Lung microvascular endothelial cell (primary cell): ENCODE measurements around the gene CRACR2A. TPM values are rescaled to one million over a fixed set of nuclear protein-coding genes. Genes with fewer than 3 reads are reported as not detected.

ENCODE experiments used
- DNase-seq, 2 donors: peaks; one replicate each; pipeline versions ENCODE4 v3.0.0 to v3.0.0-alpha.2; 2010; ENCODE audit warnings: low read depth in 2 of 2
- total RNA-seq: library from RNA; depleted of rRNA; stranded (reverse); fragments of >200 nt; gene quantifications from 2 replicates; pipeline ENCODE4 v1.2.1, GENCODE V29; 2014

Gene CRACR2A
- total RNA-seq, 1 donor from 2014 or later: 13.9 TPM

- DNase-seq: no peak
Measured at GRCh38 chr12:3600039-3600720, 152.7 kb downstream of the CRACR2A start.

GRCh38 chr12:3598896-3599860 is 153.7 kb downstream of the CRACR2A start:
- no peak for DNase-seq

DNA sequence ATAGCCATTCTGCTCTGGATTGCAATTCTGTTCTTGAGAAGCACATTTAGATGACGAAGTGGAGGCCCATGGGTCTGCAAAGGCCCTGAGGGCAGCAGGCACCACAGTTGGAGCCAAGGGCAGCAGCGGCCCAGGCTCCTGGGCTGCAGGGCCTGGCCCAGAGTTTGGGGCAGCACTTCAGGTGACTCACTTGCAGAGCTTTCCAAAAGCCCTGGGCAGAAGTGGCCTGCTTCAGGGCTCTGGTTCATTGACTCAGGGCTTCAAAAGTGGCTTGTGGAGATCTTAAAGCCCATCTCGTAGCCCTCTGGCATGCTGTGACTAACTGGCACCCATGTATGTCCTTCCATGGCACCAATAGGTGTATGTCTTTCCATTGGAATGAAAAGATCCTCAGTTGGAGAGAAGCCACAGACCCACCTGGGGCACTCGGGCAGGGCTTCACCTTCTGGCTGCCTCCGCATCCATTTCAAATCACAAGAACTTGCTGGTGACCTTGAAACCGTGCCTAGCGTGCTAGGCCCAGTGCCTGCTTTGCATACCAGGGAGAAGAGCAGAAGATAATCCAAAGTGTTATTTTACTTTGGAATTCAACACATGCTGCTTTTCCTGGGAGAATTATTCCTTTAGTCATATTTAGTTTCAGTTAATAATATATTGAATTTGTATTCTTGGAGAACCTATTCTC is 155.2 kb downstream of the CRACR2A start:
- no peak for DNase-seq

- DNase-seq: no peak
Measured at GRCh38 chr12:3596703-3597415, 156.1 kb downstream of the CRACR2A start.

- DNase-seq: no peak
Measured at GRCh38 chr12:3595721-3596120, 157.2 kb downstream of the CRACR2A start.

DNA sequence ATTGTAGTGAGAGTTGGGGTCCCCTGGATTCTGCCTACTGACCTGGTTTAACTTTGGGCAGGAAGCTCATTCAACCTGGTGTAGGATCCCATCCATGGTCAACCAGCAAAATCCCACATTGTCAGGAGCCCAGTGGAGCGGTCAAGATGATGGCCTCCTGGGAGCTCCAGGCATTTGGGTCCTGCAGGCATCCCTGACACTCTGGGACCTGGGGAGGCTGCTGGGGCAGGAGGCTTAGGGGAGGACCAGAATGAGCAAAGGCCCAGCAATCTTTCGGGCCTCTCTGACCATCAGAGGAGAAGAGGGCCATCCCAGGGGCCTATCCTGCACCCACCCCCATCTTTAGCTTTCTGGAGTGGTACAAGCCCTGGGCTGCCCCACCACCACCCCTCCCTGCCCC is 157.9 kb downstream of the CRACR2A start:
- no peak for DNase-seq

GRCh38 chr12:3593906-3594483 is 158.9 kb downstream of the CRACR2A start:
- DNase-seq: no peak

- no peak for DNase-seq
Measured at GRCh38 chr12:3592856-3593625, 159.9 kb downstream of the CRACR2A start.

GRCh38 chr12:3589745-3590144 is 163.2 kb downstream of the CRACR2A start:
- DNase-seq: no peak

GRCh38 chr12:3587402-3588013 is 165.4 kb downstream of the CRACR2A start:
- DNase-seq: no peak

GRCh38 chr12:3583656-3584334 is 169.1 kb downstream of the CRACR2A start:
- DNase-seq: no peak

DNA sequence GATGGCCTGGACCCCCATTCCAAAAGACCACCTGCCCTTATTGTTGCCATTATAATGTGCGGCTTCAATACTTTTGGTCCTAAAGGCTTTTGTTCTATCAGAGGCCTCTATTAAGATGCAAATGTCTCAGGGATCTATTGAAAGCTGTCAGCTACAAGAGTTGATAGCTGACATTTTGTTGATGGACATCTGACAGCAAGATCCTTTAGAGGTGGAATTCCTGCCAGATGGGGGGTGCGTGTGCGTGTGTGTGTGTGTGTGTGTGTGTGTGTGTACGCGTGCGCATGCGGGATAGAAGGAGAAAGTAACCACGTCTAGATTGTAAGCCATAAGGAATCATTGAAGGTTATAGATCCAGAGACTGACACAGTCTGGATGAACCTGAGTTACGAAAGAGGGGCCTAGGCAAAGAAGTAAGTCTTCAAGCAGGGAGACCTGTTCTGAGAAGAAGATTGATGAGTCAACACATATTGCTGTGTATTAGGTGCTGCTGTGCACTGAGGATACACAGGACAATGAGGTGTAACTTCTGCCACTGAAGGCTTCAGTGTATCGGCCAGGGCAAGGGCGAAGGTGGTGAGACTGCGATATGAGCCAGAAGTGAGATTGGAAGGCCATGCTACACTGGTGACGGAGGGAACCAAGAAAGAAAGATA is 172.7 kb downstream of the CRACR2A start:
- no peak for DNase-seq

- no peak for DNase-seq
Measured at GRCh38 chr12:3579446-3580093, 173.3 kb downstream of the CRACR2A start.

- DNase-seq: no peak
Measured at GRCh38 chr12:3578557-3578956, 174.4 kb downstream of the CRACR2A start.

GRCh38 chr12:3576891-3577290 is 176.0 kb downstream of the CRACR2A start:
- no peak for DNase-seq

DNA sequence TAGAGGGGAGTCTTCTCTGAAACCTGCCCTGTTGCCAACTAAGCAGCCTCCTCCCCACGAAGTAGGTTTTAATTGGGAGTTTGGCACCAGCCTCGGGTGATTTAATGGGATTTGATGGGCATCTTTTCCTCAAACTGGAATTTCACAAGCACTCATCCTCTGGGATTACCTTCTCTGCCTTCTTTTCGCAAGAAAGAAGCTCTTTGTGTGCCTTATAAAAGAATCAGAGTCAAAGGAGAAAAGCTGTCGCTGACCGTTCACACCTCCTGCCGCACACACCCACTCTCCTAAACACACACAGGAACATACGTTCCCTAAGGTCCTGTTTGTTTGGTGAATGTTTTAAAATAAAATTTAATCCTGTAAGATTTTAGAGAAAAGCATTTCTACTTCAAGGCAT is 177.9 kb downstream of the CRACR2A start:
- DNase-seq: no peak

DNA sequence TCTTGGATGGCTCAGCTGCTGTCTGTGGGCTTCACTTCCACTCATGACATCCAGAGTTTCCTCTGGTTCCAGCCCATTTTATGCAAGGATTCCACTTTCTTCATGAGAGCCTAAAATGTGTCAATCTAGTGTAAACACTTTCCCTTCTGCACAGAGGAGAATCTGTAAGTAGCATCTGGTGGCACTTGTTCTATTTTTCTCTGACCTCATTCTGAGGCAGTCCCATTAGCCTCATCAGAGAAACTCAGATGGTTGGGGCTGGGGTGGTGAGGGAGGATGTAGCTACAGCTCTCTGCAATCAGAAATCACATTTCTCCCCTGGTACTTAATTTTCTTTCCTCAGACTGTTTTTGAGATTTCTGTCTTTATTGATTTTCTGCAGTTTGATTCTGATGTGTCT is 180.3 kb downstream of the CRACR2A start:
- no peak for DNase-seq

- no peak for DNase-seq
Measured at GRCh38 chr12:3571724-3572123, 181.2 kb downstream of the CRACR2A start.
